ENCODE results near the gene GNAI2.
"Not testable (repeated sequence)": the region's sequence is repeated elsewhere in the genome, so short reads cannot be mapped to it uniquely, and the experiment has no call there.

Gene GNAI2

DNA sequence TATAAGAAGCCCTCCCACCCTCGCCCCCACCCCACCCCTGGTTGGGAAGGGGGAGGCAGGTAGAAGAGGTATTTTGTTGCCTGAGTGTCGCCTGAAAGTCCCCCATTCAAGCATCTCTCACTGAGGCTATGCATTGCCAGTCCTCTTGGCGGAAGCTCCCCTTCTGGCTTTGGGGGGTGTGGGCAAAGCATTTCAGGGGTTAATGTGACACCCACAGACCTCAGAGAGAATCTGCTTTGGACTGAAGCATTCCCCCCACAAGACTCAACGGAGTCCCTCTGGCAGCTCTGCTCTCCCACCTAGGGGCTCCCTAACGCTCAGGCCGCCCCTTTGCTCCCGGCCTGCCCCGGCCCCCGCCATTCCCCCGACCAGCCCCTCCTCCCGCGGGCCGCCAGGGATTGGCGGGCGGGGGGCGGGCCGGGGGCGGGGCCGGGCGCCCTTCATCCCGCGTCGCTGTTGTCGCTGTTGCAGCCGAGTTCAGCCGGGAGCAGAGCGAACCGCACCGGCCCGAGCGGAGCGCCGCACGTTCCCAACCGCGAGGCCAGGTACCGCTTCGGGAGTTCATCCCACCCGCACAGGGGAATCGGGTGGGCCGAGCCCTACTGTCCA, 31.1 kb upstream of the GNAI2 start, which contains the start of gene SLC38A3:
Gene SLC38A3 (plus strand): TSS at position 468 of the 609 bp plus-strand sequence. CDS start 8,929 bp downstream, outside the sequence.
- DNase-seq (ENCODE audit: low read depth): no peak

DNA sequence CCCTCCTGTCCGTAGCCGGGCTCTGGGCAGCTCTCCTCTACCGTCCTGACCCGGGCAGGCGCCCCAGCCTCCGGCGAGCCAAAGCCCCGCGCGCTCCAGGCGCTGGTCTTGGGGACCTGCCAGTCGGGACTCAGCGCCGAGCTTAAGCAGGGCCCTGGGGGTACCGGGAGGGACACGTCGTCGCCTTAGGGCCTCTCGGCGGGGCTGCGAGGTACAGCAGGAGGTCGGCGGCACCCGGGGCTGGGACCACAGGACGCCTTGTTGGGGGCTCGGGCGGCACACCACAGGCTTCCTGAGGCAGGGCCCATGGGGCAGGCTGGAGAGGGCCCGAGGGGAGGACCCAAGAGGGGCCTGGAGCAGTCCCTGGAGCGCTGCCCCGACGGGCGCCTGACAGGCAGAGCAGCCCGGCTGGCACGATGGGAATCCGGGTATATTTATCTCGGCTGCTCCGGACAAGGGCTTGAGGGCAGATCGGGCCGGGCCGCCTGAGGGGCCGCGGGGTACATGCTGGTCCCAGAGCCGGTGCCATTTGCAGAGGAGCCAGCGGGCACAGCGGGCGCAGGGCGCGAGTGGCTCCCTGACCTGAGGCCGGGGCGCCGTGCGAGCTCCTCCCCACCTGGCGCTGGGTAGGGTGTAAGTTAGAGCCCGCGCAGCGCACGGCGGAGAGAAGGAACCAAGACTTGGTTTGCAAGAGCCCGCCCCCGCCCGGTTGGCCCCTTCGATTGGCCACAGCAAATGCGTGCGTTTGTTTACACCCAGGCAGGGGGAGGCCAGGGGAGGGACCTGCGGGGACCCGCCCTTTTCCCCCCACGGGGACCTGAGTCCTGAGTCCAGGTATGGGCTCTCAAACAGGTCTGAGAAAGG, 30.4 kb upstream of the GNAI2 start:
- no peak for DNase-seq (ENCODE audit: low read depth)

DNA sequence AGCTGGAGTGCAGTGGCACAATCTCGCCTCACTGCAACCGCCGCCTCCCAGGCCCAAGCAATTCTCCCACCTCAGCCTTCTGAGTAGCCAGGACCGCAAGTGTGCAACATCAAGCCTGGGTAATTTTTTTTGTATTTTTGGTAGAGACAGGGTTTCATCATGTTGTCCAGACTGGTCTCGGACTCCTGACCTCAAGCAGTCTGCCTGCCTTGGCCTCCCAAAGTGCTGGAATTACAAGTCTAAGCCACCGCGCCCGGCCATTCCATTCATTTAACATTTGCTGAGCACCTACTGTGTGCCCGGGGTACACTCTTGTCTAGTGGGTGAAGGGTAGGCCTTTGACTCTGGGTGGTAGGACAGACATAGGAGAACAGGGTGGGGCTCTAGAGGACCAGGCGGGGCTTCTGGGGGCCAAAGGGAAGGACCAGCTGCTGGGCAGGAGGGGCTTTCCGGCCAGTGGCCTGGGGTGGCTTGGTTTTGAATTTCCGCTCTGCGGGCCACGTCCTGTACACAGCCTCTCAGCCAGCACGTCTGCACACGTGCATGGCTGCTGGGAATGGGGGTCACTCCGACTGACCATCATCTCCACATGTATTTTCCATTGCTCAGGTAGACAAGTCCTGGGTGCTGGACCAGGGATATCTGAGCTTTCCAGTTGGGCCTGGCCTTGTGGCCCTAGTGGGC, 28.5 kb upstream of the GNAI2 start:
- DNase-seq (ENCODE audit: low read depth): no peak

DNA sequence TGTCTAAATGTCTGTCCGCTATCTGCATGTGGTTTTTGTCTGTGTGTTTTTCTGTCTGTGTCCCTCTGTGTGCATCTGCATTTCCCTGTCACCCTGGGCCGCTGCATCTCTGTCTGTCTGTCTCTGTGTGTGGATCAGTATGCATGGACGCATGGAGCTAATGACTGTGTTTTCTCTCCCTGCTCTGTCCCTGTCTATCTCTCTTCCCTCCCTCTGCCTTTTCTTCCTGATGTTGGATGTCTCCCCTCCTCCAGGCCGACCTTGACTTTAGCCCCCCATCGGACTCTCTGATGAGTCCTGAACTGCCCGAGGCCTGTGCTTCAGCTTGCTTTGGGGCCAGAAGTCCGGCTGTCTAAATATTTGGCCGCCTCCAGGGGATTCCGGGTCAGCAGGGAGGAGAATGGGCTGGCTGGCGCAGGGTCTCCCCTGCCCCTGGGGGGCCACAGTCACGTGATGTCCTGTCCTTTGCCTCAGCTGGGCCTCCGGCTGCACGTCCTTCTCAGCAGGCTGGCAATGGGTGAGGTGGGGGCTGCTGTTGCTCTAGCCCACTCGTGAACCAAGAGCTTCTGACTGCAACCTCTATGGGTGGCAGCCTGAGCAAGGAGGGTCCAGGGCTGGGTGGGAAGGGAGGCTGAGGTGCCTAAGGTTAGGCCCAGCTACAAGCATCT, 27.2 kb upstream of the GNAI2 start:
- DNase-seq (ENCODE audit: low read depth): no peak

DNA sequence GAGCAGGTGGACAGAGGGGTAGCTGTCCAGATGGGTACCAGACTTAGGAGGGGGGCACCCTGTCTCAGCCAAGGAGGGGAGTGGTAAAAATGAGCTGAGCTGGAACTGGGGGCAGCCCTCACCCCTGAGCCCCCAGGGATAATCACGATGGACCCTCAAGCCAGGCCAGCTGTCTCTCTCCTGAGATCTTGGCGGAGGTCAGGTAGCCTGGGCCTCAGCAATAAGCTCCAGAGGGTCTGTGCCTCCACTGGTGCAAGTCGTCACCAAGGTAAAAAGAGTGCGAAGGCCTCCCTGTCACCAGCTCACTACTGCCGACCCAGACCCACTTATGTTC, 25.9 kb upstream of the GNAI2 start:
- no peak for DNase-seq (ENCODE audit: low read depth)

DNA sequence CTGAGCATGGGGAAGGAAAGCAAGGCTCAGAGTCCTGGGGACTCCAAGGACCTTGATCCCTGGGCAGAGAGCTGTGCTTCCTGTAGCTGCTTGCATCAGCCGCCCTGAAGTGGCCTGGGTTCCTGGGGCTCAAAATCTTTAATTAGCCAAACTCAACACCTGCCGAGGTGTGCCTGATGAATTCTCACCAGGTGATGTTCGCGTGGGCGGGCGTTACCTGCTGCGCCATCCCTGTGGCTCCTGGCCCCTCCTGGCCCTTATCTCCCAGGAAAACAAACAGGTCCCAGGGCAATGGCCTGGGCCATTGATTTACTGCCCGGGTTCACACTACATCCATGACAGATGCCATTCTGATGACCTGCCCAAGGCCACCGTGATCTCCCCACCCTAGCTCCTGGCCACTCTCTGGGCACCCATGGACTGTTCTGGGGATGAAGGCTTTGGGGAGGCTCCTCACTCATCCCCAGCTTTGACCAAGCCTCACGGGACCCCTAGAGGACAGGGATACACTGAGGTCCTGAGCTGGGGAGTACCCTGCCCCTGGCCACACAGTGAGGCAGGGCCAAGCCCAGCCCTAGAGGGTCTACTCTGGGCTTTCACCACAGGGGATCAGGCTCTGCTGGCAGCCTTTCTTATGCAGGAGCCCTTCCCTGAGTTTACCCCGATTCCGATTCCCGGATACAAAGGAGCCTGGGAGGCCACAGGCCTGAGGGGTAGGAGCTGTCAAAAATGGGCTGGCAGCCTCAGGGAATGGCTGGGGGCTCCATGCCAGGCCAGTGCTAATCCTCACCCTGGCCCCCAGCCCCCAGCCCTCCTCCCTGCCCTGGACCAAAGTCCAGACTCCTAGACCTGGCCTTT, 25.3 kb upstream of the GNAI2 start:
- DNase-seq (ENCODE audit: low read depth): no peak

DNA sequence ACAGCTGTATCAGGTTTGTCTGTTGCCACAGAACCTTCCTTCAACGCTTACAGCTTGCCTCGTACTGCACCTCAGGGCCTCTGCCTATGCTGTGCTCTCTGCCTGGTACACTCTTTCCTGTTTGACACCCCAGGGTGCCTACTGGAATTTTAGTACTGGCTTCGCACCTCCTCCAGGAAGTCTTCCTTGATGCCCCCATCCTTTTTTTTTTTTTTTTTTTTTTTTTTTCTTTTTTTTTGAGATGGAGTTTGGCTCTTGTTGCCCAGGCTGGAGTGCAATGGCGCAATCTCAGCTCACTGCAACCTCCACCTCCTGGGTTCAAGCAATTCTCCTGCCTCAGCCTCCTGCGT, 24.7 kb upstream of the GNAI2 start:
- DNase-seq (ENCODE audit: low read depth): not testable (repeated sequence)

DNA sequence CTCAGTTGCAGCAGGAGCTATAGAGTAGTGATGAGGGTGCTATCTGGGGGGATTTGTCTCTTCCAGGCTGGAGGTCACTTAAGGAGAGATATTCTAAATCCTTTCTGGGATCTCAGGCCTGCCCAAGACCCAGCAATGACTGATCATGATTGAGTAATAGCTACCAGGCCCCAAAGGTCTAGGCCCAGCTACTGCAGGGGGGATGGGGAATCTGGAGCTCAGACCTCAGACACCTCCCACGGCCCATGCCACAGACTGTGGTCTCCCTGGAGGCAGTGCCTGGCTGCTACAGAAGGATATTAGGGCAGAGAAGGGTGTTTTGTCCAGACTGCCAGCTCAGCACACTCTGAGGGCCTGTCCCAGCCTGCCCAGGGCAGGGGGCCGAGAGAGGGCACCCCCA, 24.1 kb upstream of the GNAI2 start:
- DNase-seq (ENCODE audit: low read depth): no peak

DNA sequence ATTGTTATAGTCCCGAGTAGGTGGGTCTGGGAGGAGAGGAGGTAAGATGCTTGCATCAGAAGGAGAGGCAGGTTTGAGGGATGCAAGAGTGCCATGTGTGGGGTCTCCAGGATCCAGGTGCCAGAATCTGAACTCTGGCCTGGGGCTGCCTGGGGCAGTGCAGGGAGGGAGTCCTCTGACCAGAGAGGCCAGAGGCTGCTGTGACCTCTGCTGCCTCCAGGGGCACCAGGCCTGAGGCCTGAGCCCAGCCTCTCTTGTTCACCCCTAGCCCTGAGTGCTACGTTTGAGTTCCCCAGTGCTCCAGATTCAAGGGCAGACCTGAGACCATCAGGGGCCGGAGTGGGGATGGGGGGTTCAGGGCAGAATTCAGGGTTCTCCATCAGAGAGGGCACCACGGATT, 23.5 kb upstream of the GNAI2 start:
- DNase-seq (ENCODE audit: low read depth): no peak

DNA sequence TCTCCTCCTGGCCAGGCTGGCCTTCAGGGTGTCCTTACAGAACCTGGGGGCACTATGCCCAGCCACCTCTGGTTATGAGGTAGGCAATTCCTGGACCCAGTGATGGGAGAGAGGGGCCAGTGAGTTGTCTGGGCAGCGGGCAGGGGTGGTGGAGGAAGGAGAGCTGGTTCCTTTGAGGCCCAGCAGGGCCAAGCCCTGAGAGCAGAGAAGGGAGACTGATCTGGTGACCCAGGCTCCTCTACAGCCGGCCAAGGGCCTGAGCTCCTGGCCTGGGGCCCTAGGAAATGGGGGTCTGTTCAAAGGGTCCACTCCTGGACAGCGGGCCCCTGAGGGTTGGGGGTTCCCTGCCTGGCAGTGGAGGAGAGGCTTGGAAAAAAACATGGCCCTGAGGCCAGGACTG, 23.0 kb upstream of the GNAI2 start:
- DNase-seq (ENCODE audit: low read depth): no peak

DNA sequence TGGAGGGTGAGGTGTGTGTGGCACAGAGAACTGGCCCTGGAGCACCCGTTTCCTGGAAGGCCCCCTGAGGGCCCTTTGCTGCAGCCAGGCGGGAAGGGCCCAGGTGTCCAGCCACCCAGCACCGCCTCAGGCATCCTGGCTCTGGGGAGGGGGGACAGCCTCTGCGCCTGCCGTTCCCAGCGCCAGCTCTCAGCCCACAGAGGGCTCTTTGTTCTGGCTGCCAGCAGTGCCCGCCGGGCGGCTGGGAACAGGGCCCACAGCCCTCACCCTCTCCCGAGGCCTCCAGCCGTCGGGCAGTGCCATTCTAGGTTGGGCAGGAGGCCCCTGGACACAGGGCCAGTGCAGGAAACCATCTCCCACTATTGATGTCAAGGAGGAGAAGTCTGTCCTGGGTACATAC, 22.6 kb upstream of the GNAI2 start:
- DNase-seq (ENCODE audit: low read depth): no peak

DNA sequence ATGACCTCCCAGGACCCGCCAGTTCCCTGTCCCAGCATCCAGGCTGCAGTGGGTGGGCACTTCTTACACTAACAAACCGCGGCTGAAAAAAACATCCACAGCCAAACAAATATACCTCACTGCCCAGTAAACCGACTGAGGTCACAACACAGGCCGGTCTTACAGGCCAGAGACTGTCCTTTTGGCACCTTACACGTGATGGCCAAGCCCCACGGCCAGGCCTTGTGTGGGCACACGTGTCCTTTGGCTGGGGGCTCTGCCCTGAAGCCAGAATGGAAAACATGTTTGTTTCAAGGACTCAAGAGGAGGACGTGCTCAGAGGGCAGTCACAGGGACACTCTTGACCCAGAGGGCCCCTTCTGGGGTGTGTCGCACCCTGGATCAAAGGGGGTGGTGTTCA, 21.2 kb upstream of the GNAI2 start:
- no peak for DNase-seq (ENCODE audit: low read depth)

DNA sequence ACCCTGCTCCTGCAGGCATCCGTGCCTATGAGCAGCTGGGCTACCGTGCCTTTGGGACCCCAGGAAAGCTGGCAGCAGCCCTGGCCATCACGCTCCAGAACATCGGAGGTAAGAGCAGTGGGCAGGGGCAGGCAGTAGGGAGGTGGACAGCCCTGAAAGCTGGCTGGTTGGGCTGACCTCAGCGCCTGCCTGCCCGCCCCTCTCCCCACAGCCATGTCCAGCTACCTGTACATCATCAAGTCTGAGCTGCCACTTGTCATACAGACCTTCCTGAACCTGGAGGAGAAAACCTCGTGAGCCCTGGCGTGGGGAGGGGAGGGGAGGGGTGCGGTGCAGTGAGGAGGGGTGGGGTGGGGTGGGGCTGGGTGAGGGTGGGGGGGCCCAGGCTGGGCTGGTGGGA, 20.5 kb upstream of the GNAI2 start:
- DNase-seq (ENCODE audit: low read depth): no peak

DNA sequence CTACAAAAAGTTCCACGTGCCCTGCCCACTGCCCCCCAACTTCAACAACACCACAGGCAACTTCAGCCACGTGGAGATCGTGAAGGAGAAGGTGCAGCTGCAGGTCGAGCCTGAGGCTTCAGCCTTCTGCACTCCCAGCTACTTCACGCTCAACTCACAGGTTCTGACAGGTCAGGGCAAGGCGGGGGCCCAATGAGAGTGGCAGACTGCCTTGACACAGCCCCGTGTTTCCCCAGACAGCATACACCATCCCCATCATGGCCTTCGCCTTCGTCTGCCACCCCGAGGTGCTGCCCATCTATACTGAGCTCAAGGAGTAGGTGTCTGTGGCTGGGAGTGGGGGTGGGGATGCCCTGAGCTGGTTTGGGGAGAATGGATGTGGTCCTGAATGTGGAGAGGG, 18.3 kb upstream of the GNAI2 start:
- no peak for DNase-seq (ENCODE audit: low read depth)

DNA sequence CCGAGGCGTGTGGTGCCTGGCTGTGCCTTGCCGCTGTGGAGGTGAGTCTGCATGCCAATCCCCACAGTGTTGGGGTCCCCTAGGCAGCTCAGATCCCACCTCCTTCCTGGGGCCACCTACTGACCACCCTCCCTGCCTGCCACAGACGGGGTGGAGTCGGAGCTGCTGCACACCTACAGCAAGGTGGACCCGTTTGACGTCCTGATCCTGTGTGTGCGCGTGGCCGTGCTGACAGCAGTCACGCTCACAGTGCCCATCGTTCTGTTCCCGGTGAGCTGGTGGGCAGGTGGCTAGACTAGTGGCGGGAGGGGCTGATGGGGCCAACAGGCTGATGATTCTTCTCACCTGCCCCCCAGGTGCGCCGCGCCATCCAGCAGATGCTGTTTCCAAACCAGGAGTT, 17.6 kb upstream of the GNAI2 start:
- DNase-seq (ENCODE audit: low read depth): no peak

DNA sequence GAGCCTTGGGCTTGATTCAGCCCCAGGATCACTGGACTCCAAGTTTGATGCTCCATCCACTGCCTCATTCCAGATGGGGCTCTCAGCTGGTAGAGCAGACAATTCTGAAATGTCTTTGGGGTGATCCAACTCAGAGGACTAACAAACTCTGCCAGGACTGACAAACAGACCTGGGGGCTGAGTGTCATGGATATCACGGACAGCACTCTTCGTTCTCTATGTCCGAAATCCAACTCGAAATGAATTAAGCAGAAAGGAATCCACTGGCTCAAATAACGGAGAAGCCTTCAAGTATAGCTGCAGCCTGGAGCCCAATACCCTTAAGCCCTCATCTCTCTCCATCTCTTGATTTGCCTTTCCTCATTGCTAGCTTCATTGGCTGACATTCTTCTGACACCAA, 16.7 kb upstream of the GNAI2 start:
- no peak for DNase-seq (ENCODE audit: low read depth)

DNA sequence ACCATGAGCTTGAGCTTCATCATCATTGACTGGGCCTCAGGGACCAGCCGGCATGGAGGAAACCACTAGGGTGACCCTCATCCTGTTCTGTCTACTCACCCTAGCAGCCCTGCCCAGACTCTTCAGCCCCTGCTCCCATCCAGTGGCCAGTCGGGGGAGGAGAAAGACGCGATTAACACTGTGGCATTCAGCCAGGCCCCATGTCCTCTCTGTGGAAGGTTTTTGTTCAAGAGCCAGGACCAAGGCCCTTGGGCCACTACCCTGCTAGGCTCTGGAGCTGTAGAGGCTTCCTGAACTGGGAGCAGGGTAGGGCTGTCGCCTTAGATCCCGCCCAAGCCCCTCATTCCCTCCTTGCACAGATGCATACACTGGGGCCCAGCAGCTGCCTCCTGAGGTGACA, 15.9 kb upstream of the GNAI2 start:
- no peak for DNase-seq (ENCODE audit: low read depth)

DNA sequence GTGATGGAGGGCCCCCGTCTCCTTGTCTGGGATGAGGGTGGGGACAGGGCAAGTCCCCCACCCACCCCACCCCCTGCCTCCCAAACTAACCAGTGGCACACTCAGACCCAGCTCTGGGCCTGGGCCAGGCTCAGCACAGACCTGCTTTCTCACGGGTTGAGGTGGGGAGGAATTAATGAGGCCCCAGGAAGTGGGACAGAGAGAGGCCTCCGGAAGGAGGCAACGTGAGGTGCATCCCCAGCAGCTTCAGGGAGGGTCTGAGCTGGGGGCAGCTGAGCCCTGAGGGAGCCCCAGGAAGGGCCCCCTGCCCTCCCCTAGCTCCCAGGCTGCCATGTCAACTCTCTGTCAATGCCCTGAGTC, 15.0 kb upstream of the GNAI2 start:
- DNase-seq (ENCODE audit: low read depth): no peak

DNA sequence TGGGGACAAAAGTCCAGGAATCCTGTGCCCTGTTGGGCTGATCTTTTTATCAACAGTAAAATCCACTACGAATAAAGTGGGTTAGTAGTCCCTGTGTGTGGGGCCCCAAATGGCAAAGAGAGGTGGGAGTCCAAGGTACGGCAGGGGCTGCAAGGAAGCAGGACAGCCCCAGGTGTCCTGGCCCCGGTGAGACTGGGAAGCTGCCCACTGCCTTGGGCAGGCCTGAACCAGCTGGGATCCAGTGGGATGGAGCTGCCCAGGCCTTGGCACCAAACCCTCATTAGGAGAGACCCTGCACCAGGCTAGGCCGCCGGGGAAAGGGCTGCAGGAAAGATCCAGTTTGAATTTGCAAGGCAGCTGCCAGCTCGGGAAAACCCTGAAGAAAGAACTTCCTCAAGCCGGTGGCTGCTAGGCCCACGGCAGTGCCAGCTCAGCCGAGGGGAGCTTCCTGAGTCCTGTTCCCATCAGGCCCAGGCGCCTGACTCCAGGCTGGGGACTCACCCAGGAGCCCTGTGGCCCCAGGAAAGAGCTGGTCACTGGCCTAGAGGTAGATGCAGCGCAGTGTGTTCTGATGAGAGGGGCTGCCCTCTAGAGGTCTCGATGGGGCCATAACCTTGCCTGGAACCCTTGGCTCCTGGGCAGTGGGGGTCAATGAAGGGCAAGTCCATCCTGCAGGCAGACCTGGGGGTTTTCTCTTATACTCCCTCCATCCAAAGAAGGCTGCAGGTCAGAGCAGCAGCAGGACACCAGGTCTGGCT, 14.4 kb upstream of the GNAI2 start:
- DNase-seq (ENCODE audit: low read depth): no peak

DNA sequence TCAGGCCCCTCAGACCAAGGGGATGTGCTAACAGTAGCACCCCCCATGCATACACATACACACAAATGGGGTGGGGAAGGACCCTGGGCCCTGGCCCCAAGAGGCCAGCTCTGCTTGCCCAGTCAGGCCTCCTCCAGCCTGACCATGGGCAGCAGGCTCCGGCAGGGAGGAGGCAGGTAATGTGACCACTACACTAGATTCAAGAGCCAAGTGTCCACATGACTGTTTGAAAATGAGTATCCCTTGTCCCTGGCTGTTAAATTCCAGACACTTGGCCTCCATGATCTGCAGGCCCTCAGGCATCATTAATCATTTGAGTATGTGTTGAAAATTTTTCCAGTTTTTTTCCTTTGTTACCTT, 13.9 kb upstream of the GNAI2 start:
- no peak for DNase-seq (ENCODE audit: low read depth)

DNA sequence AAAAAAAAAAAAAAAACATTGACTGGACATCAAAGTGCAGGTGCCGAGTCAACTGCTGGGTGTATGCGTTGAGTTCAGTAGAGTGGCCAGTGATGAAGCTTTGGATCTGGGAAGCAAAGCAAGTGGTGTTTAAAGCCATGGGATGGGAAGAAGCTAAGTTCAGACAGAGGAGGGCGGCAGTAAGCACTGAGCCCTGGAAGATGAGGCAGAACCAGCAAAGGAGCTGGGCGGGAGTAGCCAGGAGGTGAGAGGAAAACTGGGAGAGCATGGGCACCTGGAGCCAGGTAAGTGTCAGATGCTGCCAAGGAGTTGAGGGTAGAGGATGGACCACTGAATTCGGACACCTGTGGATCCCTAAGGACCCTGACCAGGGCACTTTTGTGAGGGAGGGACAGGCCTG, 11.4 kb upstream of the GNAI2 start:
- no peak for DNase-seq (ENCODE audit: low read depth)

Data from activated T-cell treated with anti-CD3 and anti-CD28 coated beads for 1 hour (primary cell).